ENCODE results near the gene SLC6A12.
A peak's percentile ranks its signal among the peaks of the same experiment; 100 is the strongest.
"Not testable (repeated sequence)": the region's sequence is repeated elsewhere in the genome, so short reads cannot be mapped to it uniquely, and the experiment has no call there.

The SLC6A12 gene

DNA sequence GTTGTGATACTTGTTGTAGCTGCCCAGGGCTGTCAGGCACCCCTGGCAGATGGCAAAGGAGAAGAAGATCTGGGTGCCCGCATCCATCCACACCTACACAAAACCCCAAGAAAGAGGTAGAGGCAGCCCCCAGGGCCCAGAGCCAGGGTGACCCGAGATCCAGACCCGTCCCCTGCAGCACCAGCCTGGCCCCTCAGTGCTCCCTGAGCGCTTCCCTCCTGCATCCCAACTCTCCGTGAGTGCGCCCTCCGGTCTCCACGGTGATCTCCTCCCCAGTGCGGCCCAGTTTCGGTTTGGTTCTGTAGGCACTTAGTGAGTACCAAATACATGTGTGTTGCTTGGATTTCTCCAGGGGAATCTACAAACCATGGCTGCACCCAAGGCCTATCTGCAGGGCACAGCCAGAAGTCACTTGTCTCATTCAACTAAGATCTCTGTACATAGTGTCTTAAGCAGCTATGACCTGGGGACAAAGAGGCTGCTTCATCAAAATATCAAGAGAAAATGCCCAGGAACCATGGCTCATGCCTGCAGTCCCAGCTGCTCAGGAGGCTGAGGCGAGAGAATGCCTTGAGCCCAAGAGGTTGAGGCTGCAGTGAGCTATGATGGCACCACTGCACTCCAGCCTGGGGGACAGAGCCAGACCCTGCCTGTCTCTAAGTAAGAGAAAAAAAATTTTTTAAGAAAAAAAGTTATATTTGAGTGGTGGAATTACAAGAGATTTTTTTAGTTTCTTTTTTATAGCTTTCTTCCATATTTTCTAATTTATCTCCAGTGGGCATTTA lies 15.9 kb downstream of the SLC6A12 start:
- DNase-seq (ENCODE audit: low spot score): no peak

DNA sequence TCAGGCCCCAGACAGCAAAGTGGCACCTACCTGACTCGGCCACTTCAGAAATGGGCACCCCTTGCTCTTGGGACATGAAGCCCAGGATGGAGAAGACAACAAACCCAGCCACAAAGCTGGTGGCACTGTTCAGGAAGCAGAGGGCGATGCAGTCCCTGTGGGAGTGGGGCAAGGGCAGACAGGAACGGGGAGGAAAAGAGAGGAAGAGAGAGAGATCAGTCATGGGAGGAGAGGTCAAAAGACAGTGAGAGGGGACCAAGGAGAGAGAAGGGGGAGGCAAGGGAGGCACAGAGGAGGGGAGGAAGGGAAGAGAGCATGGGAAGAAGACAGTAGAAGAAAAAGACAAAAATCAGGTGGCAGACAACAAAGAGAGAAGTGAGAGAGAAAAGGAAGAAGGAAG lies 16.6 kb downstream of the SLC6A12 start:
- no peak for DNase-seq (ENCODE audit: low spot score)

DNA sequence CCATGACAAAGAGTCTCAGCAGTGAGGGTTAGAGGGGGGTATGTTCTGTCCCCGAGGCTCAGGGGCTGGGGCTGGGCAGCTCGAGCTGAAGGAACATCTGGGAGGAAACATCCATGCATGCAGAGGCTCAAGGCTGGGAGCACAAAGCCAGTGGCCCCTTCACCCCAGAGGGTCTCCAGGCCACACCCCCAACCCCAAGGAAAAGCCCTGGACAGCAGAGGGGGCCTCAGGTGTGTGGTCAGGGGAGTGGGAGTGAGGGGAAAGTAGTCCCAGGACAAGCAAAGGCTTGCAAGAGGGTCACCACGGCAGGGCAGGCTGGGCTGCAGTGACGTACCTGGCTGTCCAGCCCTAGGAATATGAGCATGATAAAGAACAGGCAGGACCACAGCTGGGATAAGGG lies 17.5 kb downstream of the SLC6A12 start:
- DNase-seq (ENCODE audit: low spot score): no peak

DNA sequence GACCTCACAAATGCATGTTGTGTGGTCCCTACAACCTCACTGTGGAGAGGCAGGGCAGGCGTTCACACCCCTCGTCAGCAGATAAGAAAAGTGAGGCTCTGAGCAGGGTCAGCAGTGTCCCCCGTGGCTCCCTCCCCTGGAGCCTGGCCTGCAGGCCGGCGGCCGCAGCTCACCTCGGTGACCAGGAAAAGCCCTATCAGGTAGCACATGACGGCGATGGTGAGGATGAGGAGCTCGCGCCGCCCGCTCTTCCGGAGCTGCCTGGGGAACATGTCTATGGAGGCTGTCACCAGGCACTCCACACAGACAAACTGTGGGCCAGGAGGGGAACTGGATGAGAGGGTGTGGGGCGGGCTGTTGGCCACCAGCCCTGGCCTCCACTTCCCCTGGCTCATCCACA lies 18.0 kb downstream of the SLC6A12 start:
- no peak for DNase-seq (ENCODE audit: low spot score)

DNA sequence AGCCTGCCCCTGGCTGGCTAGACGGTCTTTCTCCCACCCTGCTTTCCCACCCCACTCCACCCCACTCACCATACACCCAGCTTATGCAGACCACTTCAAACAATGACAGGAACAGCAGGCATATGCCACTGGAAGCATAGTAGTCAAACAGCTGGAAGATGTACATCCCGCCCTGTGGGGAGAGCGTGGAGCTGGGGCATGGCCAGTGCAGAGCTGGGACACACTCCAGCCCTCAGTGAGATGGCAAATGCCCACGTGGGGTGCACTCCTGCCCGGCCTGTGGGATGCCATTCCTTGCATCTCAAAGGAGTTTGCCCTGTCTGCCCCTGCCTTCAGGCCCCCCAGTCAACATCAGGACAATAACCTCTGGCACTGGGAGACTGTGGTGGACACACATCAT lies 18.8 kb downstream of the SLC6A12 start:
- no peak for DNase-seq (ENCODE audit: low spot score)

DNA sequence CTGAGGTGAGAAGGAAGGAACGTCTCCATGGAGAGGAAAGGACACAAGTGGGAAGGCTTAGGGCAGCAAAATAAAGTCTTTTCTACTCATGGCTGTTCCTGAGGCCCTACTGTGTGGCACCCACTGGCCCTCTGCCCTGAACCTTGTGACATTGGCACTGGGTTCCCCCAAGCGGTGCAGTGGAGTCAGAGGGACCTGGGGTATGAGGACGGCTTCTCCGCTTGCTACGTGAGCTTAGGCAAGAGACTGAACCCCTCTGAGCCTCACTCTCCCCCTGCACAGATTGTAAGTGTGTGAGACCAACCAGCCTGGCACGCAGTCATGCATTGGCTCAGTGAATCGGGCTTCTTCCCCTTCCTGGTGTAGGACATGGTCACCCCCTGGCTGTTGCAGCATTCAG lies 19.7 kb downstream of the SLC6A12 start:
- no peak for DNase-seq (ENCODE audit: low spot score)

DNA sequence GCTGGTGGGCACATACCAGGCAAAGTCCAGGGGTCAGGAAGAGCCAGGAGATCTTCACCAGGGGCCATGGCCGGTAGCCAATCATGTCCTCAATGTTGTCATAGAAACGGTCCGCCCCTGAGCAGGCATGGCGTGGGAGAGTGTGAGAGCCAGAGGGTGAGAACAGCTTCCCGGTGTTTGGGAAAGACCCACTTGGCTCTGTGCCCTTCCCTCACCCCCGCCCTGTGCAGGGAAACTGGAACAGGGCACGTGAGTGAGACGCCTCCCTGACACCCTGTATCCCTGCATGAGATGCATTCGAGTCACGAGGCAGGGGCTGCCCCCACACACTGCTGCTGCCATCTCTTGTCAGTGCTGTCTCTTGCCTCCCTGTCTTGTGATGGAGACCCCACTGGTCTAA lies 20.7 kb downstream of the SLC6A12 start:
- peak; percentile 46 for DNase-seq (ENCODE audit: low spot score)

DNA sequence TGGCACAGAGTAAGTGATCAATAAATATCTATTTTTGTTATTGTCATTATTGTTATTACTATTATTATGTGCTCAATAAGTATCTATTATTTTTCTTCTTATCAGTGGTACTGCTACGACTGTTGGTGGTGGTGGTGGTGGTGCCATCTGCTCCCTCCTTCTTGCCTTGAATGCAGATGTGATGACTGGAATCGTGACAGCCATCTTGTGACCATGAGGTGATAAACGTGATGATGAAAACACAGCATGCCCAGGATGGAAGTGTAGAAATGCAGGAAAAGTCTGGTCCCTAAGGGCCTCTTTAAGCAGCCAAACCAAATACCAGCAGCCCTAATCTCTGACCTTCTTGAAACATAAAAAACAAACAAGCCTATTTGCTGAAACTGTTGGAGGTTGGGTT lies 22.4 kb downstream of the SLC6A12 start:
- DNase-seq (ENCODE audit: low spot score): no peak

DNA sequence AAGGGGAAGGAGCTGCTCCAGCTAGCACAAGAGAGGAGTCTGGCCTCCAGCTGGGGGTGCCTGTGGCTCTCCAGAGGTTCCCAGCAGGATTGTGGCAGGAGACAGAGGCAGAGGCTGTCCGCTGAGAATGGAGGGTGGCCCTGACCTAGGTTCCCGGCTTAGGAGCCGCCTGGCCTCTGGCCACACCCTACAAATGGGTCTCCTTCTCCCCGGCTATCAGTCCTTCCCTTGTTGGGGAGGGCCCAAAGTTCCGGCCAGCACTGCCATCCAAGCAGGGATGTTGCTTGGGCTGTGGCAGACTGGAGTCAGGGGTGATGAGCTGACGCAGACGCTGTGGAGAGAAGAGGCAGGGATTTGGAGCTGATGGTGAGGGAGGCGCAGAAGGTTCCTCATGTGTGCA lies 23.1 kb downstream of the SLC6A12 start:
- no peak for DNase-seq (ENCODE audit: low spot score)

DNA sequence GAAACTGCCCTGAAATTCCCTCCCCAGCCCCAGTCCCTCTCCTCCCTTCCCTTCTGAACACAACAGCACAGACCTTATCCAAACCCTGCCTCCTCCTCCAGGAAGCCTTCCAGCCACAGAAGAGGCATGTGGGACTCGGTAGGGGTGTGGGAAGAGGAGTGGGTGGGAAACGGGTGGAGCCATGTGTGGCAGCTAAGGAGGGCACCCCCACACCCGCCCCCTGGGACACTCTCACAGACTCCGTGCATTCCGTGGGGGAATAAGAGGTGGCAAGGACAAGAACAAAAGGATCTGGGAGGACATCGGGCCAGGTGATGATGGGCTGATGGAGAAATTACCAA lies 24.4 kb downstream of the SLC6A12 start:
- no peak for DNase-seq (ENCODE audit: low spot score)

DNA sequence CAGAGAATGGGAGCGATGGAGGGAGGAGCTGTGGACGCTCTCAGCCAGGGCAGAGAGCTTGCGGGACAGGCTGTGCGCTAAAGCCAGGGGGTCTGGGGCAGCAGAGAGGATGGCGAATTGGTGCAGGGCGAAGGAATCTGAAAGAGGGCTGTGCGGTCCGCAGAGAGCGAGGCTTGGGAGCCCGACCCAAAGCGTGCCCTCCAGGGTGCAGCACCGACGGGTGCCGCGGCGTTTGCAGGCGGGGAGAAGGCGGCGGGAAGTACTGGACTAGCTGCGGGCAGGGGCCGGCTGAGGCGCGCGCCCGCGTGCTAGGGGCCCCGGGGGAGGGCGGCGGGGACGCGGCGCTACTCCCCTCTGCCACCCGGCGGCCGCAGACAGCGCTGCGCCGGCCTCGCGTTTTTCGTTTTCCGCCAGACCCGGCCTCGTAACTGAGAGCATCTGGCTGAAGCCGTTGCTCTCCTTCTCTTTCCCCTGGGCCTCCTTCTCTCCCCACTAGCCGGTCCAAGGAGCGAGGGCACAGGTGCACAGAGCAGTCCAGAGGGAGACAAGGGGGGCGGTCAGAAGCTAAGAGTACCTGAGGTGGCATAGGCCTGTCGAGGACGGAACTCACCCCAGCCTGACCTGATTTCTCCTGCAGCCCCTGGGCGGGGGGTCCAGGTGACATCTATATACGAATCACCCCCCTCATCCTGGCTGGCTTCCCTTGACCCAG lies 24.9 kb downstream of the SLC6A12 start:
- DNase-seq (ENCODE audit: low spot score): peak; percentile 73

DNA sequence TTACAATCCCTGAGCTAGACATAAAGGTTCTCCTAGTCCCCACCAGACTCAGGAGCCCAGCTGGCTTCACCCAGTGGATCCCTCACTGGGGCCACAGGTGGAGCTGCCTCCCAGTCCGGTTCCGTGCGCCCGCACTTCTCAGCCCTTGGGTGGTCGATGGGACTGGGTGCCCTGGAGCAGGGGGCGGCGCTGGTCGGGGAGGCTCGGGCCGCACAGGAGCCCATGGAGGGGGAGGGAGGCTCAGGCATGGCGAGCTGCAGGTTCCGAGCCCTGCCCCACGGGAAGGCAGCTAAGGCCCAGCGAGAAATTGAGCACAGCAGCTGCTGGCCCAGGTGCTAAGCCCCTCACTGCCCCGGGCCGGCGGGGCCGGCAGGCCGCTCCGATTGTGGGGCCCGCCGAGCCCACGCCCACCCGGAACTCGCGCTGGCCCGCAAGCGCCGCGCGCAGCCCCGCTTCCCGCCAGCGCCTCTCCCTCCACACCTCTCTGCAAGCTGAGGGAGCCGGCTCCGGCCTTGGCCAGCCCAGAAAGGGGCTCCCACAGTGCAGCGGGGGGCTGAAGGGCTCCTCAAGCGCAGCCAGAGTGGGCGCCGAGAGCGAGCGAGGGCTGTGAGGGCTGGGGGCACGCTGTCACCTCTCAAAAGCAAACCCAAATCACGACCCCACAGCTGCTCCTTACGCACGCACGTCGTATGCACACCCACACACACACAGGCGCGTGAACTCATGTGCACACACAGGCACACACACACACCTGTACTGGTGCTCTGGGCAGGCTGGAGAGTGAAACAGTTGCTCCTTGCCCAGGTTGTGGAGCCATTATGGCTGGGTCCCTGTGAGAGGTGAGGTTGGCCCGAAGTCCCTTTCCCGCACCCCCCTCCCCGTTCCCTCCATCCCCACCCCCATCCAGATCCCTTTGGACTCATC lies 25.7 kb downstream of the SLC6A12 start:
- DNase-seq (ENCODE audit: low spot score): not testable (repeated sequence)

DNA sequence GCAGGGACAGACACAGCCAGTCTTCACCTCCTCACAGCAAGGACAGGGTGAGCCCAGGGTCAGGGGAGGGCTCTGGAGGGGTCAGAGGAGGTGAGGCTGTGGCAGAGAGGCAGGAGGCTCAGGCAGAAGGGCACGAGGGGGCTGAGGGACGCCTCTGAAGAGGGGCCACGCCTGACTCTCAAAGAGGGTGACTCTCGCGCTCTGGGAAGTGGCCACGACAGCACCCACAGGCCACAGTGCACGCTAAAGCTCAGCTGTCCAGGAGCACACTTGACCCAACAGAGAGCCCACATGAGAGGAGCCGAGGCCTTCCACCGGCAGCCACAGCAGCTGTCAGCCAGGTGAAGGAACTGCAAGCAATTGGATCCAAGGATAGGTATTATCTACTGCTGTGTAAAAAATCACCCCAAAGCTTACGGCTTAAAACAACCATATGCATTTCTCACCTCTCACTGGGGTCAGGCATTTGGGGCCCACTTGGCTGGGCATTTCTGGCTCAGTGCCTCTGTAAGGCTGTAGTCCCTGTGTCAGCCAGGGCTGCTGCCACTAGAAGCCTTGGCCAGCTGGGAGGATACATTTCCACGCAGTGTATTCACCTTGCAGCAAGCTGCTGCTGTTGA lies 27.8 kb downstream of the SLC6A12 start:
- no peak for DNase-seq (ENCODE audit: low spot score)

DNA sequence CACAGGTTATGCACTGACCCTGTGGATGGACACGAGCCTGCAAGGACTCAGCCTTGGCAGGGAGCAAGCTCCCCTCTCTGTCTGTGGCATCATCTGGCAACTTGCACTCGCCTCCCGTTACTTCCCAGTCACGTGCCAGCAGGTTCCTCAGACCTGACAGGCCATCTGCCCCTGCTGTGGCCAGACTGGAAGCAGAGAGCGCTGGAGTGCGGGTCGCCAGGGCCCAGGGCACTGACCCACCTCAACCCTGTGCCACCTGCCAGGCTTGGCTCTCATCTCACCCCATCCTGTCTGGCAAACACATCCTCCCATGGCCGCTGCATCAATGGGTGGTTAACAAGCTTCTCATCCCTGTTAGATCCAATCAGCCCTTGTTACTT lies 28.4 kb downstream of the SLC6A12 start:
- DNase-seq (ENCODE audit: low spot score): no peak

DNA sequence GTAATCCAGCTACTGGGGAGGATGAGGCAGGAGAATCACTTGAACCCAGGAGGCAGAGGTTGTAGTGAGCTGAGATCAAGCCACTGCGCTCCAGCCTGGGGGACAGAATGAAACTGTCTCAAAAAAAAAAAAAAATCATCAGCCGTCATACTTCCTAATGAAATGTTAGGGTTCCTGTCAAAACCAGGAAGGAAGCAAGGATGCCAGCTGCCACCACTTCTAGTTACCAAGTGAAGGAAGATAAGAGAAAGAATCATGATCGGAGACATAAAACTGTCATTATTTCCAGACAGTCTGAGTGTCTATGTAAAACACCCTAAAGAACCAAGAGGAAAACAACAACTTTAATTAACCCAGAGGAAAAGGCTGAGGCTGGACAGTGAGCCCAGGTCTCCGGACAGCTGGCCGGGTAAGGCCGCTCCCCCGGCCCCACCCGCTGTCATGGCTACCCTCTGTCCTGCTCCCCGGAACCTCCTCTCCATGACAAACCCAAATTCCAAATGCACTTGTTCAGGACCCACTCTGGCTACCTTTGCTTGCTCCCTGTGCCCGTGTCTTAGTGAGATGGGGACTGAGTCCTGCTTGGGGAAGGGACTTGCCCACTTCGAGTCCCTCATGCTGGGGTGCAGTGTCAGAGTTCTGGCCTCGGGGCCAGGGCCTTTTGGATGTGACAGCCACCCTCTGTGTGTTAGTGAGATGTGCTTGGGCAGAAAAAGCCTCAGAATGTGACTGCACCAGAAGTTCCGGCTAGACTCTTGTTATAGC lies 29.0 kb downstream of the SLC6A12 start:
- DNase-seq (ENCODE audit: low spot score): no peak

DNA sequence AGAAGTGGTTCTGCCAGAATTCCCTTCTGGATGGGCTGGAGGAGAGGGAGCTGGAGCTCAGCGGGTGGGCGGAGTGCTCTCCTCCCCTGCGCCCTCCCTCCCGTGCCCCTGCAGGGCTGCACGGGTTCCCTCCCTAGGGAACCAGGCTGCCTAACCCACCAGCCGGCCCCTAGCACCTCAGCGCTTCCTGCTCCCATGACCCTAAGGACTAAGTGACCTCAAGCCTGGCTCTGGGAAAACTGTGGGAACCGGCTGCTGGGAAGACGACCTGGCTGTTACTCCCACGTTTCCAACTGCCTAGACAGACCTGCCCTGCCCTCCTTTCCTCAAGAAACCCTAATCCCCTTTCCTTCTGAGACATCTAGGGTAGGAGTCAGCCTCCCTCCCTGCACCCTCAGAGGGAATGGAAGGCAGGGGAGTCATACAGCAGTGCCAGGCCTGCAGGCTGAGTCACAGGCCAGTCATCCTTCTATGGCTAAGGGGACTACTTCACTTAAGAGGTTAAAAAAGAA lies 31.5 kb downstream of the SLC6A12 start:
- DNase-seq (ENCODE audit: low spot score): no peak

DNA sequence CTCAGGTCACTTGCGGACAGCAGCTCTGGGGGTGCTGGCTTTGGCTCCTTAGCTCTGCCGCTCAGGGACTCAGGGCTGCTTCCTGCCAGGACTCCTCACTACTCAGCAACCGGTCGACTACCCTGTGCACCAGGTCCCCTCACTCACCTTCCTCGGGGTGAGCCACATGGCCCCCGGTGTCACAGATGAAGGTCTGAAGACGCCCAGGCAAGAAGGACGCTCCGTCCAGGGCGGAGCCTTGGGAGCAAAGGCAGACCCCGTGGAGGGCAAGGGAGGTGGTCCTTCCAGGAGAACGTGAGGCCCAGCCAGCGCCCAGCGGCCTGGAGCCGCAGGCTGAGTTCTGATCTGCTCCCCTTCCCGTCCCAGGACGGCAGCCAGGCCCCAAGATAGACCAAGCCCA lies 32.0 kb downstream of the SLC6A12 start:
- DNase-seq (ENCODE audit: low spot score): no peak

DNA sequence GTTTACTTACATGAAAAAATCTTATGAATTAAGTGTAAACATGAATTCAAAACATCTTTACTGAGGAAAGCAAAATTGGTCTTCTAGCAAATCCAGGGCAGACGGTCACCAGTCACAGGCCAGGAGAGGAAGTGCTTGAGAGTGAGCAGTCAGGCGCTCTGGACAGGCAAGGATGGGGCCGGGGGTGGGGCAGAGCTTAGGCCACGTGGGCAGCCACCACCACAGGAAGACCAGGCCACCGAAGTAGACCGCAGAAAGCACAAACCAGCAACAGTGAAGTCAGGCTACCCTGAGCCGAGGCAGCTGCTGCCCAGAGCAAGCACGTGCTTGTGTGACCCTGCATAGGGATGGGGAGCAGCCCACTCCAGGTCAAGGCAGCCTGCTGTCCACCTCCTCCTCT lies 33.5 kb downstream of the SLC6A12 start:
- DNase-seq (ENCODE audit: low spot score): peak; percentile 81

DNA sequence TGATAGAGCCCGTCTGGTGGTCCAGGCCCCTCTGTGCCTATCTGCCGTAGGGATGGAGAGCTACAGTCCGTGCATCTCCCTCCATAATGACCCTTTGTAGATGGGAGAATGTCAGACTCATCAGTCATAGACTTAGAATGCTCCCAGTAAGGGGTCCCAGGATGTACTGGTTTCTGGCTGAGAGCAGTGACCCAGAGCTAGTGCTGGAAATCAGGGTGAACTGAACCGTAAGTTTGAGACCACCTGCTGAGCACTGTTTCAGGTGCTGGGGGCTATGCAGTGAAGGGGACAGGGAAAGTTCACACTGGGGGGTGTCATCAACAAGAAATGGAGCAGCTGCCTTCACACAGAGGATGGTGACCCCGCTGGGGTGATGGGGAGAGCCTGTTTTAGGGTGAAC lies 34.1 kb downstream of the SLC6A12 start:
- no peak for DNase-seq (ENCODE audit: low spot score)

DNA sequence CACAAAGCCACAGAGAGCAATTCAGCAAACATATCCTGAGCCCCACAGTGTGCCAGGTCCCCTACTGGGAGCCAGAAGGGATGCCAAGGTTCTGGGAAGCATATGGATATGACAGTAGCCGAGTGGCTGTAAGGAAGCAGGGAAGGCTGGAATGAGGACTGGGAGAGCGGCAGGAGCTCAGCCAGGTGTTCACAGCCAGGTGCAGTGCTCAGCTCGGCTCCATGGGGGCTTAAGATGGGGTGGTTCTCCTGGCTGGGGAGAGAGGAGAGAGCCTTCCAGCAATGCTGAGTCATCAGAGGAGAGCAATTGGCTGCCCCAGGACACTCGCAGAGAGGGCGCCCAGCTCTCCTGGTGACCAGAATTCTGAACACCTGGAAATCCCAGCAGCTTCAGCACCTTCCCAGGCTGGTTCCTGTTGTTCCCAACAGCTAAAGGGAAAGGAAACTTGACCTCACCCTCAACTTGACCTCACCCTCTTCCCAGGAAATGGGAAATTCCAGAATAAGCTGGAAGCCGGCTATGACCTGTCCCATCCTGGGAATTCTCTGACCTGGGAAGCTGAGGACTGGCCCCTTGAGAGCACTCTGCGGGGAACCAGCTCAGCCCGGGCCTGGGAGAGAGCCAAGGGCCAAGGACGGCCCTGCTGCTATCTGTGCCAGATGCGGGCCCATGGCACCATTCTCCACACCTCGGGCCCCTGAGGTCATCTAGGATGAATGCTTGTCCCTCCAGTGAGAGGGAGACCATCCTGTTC lies 34.6 kb downstream of the SLC6A12 start:
- DNase-seq (ENCODE audit: low spot score): no peak

DNA sequence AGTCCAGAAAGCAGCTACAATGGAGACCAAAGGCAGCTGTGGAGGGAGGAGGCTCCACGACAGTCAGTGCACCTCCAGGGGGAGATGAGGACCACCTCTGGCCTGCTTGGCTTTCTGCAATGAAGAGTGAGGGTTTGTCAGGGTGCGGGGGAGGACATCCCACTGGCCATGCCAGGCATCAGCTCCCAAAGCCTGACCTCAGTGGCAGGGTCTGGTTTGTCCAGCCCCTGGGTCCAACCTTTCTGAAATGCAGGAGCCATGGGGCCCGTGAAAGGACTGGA lies 35.2 kb downstream of the SLC6A12 start:
- no peak for DNase-seq (ENCODE audit: low spot score)

Measured in Ammon's horn (tissue), 1 donor.